ENCODE results near the gene EXOC4.
"Not testable (repeated sequence)": the region's sequence is repeated elsewhere in the genome, so short reads cannot be mapped to it uniquely, and the experiment has no call there.

EXOC4 gene

DNA sequence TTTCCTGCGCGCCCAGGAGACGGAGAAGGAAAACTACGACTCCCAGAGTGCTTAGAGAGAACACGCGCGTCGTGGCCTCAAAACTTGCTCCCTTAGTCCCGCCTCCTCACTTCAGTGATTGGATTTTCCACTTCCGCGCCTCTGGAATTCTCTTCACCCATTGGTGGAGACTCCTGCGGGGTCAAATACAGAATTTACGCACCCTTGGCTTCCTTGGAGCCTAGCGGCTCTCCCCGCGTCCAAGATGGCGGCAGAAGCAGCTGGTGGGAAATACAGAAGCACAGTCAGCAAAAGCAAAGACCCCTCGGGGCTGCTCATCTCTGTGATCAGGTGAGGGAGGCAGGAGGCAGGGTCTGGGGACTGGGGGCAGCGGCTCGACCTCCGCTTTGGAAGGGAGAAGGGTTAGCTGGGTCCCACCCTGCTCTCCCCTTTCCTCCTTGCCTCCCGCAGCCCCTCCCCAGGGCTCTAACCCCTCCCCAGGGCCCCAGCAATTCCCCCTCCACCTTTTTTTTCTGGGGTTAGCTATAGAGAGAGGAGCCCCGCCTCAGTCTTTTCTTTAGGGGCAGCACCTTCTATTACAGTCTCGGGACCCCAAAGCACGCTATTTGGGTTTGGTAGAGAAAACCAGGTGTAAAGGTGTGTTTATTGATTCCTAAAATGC is at the start of gene EXOC4:
EXOC4 (plus strand) TSS at position 221 of the 661 bp plus-strand sequence.
- peak; percentile 91 to 96 for DNase-seq
- Histone ChIP-seq H3K27ac (peak within 1 kb of the TSS; percentile 86 to 92), H3K4me3 (peak within 1 kb of the TSS; percentile 87 to 88), H3K4me1 (peaks cover 0 to 18% (median 7%) of the 10 kb centered on the region in 4 donors), H3K27me3 (no peaks in the 10 kb centered on the region), H3K36me3 (no peaks in the 10 kb centered on the region), H3K9me3 (no peaks in the 10 kb centered on the region)
- intact Hi-C loops (cut with DNase I; ENCODE audit: low total_unique reads), result loop anchor here (10.0 kb wide), 1 partner anchor 168 kb away; the partner anchor contains the start of gene CHCHD3
- TF ChIP-seq, protein P1, sequence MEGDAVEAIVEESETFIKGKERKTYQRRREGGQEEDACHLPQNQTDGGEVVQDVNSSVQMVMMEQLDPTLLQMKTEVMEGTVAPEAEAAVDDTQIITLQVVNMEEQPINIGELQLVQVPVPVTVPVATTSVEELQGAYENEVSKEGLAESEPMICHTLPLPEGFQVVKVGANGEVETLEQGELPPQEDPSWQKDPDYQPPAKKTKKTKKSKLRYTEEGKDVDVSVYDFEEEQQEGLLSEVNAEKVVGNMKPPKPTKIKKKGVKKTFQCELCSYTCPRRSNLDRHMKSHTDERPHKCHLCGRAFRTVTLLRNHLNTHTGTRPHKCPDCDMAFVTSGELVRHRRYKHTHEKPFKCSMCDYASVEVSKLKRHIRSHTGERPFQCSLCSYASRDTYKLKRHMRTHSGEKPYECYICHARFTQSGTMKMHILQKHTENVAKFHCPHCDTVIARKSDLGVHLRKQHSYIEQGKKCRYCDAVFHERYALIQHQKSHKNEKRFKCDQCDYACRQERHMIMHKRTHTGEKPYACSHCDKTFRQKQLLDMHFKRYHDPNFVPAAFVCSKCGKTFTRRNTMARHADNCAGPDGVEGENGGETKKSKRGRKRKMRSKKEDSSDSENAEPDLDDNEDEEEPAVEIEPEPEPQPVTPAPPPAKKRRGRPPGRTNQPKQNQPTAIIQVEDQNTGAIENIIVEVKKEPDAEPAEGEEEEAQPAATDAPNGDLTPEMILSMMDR (IDR thresholded peaks at IDR 0.05), result no peak

DNA sequence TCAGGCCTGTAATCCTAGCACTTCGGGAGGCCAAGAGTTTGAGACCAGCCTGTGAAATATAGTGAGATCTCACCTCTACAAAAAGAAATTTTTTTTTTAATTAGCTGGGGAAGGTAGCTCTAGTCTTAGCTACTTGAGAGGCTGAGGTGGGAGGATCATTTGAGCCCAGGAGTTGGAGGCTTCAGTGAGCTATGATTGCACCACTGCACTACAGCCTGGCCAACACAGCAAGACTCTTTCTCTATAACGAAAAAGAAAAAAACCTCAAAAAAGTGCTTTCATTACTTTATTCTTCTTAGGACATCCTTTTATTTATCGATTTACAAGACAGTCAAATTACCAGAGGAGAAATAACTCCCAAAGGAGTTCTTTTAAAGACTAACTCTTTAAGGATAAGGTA is 49.4 kb upstream of the EXOC4 start:
- intact Hi-C loops (cut with DNase I; ENCODE audit: low total_unique reads), result no loop called here
- DNase-seq, result no peak
- TF ChIP-seq, protein P1 (IDR thresholded peaks at IDR 0.05), result no peak
- Histone ChIP-seq H3K27ac (no peak overlapping the region), H3K36me3 (no peaks in the 10 kb centered on the region), H3K4me3 (no peak overlapping the region), H3K27me3 (no peaks in the 10 kb centered on the region), H3K9me3 (no peaks in the 10 kb centered on the region), H3K4me1 (no peaks in the 10 kb centered on the region)

DNA sequence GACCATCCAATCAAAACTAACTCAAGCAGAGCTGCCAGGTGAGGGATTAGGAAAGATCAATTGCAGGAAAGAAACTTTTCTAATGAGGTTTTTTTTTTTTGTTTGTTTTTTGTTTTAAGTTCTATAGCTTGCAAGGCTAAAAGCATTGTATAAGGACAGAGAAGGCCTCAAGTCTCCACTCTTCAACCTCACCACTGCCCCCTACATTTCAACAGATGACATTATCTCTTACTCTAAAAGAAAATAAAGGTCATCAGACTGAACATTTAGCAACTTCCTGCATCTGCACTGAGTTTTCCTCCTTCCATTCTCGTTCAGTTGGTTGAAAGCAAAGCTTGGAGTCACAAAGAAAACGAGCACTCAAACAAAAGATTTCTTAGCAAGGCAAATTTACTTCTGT is 45.2 kb upstream of the EXOC4 start:
- Histone ChIP-seq H3K4me3 (no peak overlapping the region), H3K27me3 (no peaks in the 10 kb centered on the region), H3K36me3 (no peaks in the 10 kb centered on the region), H3K9me3 (no peaks in the 10 kb centered on the region), H3K27ac (no peak overlapping the region), H3K4me1 (no peaks in the 10 kb centered on the region)
- intact Hi-C loops (cut with DNase I; ENCODE audit: low total_unique reads), result no loop called here
- DNase-seq, result no peak
- TF ChIP-seq, protein P1 (IDR thresholded peaks at IDR 0.05), result no peak

DNA sequence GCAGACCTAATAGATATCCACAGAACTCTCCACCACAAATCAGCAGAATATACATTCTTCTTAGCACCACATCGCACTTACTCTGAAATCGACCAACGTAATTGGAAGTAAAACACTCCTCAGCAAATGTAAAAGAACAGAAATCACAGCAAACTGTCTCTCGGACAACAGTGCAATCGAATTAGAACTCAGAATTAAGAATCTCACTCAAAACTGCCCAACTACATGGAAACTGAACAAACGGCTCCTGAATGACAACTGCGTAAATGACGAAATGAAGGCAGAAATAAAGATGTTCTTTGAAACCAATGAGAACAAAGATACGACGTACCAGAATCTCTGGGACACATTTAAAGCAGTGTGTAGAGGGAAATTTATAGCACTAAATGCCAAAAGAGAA is 42.1 kb upstream of the EXOC4 start:
- not testable (repeated sequence) for DNase-seq

DNA sequence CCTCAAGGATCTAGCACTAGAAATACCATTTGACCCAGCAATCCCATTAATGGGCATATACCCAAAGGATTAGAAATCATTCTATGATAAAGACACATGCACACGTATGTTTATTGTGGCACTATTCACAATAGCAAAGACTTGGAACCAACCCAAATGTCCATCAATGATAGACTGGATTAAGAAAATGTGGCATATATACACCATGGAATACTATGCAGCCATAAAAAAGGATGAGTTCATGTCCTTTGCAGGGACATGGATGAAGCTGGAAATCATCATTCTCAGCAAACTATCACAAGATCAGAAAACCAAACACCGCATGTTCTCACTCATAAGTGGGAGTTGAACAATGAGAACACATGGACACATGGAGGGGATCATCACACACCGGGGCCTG is 39.1 kb upstream of the EXOC4 start:
- H3K27me3 ChIP-seq; H3K9me3 ChIP-seq; intact Hi-C loops (cut with DNase I; ENCODE audit: low total_unique reads); H3K4me3 ChIP-seq; H3K36me3 ChIP-seq; H3K4me1 ChIP-seq; DNase-seq; H3K27ac ChIP-seq: not testable (repeated sequence)

More for the DNA sequence above, 42.1 kb upstream of the EXOC4 start:
- H3K4me1 ChIP-seq; H3K36me3 ChIP-seq; H3K27me3 ChIP-seq; H3K27ac ChIP-seq; intact Hi-C loops (cut with DNase I; ENCODE audit: low total_unique reads); H3K9me3 ChIP-seq; H3K4me3 ChIP-seq: not testable (repeated sequence)

DNA sequence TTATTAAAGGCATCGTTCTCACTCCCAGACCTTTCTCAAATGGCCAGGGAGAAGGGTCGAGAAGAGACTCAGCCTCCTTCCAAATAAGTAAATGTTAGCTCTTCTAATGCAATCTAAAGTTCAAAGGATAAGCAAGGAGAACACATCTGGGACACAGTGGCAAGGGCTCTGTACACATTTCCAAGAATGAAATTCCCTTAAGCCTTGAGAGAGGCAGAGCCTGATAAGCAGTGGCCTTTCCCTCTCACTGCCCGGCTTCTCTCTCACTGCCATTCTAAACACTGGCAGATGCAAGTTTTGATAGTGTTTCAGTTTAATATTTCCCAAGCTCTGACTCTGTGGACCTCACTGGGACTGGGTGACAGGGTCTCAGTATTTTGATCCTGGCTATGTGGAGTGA is 35.1 kb upstream of the EXOC4 start:
- Histone ChIP-seq H3K4me3 (no peak overlapping the region), H3K4me1 (no peaks in the 10 kb centered on the region), H3K27ac (no peak overlapping the region), H3K27me3 (no peaks in the 10 kb centered on the region), H3K36me3 (no peaks in the 10 kb centered on the region), H3K9me3 (no peaks in the 10 kb centered on the region)
- TF ChIP-seq, protein P1 (IDR thresholded peaks at IDR 0.05), result no peak
- no peak for DNase-seq
- intact Hi-C loops (cut with DNase I; ENCODE audit: low total_unique reads), result no loop called here
